Measurements from ENCODE around the gene SAAL1.

The SAAL1 gene

DNA sequence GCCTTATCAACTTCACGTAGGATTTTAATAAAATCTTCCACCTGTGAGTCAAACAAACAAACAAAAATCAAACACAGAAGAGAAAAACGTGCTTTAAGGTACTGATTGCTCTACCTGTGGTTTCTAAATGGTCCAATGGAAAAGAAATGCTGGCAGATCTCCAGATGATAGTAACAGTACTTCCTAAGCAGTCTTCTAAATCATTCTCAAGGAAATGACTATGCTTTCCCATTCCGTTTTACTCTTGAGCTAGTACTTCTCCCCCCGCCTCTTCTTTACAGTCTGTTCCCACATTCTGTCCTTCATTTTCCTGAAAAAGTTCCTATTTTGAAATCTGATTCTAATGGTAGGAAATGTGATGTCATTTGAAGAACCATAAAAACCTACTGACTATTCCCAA, 25.4 kb downstream of the SAAL1 start:
- DNase-seq = no peak

DNA sequence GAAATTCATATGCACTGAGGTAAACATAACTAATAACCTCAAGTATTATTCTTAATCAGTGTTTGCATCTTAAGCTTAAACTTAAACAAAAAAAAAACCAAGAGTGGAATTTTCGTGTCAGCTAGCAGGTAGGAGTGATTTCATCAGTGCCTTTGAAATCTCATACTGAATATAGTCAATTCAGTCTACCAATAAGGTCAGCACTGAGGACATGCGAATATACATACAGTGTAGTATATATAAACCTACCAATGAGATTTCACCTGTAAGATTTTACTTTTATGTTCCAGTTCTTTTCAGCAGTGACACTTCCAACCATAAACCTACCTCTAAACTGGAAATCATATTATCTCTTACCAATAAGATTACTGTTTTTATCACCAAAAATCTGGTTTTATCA, 27.0 kb downstream of the SAAL1 start:
- DNase-seq = no peak

DNA sequence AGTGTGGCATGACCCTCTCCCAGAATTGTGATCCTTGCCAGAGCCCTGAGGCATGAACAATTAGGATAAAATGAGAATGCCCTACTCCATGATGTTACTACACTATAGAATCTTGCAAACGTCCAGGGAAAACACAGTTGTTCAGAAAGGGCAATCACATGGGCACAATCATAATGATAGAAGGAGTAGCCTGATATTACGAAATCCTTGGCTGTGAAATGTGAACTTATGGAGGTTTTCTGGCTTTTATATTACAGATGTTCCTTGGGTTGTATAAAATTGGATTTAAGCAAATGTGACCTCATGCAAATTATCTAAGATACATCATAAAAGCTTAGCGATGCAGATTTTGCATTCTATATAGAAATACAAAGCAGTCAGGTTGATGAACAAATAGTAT, 30.4 kb downstream of the SAAL1 start:
- no peak for DNase-seq

DNA sequence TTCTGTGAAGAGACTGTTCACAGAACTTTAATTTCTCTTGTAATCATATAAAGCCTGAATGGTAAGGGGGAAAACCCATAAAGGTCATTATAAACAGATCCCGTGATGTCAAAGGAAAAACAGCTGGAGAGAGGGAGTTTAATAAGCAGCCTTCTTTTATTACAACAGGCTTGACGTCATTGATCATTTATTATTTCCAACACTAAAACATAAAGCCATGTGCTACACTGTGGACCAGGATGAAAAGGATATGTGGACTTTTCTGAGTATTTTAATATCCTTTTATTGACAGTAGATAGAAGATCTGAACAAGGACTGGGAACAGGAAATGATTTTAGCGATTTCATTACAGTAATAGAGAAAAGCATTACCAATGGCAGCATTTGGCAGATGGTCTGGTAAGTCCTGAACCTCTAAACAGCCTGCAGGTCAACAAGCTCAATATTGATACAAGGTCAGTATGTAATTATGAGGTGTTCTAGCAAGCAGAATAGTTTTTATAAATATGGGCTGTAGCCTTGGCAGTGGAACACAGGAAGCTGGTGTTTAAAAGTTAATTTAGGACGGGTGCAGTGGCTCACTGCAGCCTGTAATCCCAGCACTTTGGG, 34.7 kb downstream of the SAAL1 start:
- DNase-seq = no peak

DNA sequence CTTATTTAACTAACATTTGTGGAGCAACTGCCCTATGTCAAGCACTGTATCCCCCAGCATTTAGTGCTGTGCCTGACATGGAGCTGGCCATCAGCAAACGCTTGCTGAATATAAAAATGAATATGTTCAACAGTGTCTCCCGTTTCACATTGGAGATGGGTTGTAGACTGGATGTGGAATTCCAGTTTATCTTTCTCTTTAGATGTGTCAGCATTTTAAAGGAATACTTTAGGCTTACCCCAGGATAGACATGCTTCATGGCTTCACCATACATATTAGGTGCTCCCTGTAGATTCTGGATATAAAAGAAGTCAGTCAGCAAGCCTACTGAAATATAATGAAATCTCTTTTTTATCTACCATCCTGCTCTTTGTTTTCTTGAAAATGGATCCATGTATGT, 38.5 kb downstream of the SAAL1 start:
- no peak for DNase-seq

DNA sequence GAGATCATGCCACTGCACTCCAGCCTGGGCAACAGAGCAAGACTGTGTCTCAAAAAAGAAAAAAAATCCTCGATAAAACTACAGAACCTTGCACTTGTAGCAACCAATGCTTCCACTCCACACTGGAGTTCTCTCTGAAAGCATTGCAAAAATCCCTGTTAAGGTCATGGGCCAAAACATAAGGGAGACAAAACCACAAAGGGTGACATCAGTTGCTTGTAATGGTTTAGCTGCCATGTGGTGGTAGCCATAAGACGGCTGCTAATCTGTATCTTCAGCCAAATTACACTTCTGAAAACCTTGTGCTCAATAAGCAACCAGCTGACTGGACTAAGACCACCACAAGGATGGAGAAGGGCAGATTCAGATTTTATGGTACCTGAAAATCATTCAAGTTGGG, 39.3 kb downstream of the SAAL1 start:
- no peak for DNase-seq

DNA sequence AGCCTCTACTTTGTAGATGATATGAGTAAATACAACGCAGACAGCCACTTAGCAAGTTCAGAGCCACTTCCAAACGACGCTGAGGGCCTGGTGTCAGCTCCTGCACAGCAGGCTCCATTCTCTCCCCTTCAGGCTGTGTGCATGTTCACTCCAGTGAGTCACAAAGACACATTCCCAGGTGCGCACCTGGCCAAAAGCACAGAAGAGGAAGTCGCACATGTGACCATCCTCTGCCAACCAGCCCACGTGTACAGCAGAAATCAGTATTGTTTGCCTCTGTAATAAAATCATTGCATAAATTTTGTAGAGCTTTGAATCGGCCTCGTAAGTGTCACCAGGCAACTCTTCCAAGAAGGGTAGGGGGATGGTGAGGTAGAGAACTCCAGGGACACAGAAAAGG, 40.3 kb downstream of the SAAL1 start:
- no peak for DNase-seq

DNA sequence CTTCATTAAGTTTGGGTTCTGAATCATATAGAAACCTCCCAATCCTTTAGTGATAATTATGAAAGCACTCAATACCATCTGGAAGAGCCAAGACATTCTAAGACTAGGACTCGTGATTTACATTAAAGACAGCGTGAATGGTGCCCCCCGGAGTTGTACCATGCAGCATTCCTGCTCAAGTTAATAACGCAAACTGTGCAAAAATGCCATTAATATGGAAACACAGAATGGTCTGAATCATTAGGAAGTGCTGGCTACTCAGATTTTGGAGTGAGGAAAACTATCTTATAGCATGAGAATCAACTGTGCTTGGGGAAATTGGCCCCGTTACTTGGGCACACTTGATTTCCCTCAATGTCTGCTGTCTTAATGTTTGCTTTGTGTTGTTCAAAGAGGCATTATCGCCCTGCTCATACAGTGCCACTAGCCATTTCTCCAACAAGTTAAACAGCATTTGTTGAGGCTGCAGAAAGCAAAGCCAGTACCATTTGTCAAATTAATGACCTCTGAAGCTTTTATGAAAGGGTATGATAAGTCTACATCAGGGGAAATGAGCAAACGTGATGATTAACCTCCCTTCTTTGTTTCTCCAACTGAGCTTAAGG, 41.3 kb downstream of the SAAL1 start:
- DNase-seq = no peak

DNA sequence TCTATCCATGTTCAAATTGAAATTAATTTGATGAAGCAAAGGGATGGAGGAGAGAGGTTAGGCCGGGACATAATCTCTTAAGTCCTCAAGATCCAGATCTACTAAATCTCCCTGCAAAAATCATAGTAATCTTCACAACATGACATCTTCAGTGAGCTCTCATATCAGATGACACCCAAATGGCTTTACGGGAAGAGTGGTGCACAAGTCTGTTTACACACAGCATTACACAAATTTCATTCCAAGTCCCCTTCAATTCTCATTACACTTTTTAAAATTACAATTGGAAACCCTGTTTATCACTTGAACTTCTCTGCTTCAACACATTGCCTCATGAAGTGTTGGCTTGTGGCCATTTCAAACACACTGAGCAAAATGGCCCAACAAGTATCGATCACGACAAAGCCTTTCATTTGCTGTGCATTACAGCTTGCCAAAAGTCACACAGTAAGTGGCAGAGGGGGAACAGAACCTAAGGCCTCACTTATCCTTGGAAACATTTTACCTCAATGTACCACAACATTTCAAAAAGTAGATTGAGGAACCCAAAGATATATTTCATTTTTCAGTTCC, 41.9 kb downstream of the SAAL1 start:
- no peak for DNase-seq

DNA sequence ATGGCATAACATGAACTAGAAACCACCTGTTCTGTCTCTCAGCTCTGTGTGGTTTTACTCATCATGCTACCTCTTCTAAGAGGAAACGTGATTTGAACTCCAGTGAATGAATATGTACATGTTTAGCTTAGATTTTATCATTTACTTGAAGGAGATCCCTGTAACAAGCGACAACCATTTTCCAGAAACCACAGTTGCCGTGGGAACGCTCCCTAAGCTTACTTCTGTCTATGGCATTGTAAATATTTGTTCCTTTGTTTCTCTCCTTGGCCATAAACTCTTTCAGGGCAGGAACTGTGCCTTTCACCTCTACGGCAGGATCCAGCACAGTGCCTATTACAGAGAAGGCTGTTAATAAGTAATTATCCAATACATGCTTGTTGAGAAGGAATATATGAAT, 42.8 kb downstream of the SAAL1 start:
- DNase-seq = no peak

DNA sequence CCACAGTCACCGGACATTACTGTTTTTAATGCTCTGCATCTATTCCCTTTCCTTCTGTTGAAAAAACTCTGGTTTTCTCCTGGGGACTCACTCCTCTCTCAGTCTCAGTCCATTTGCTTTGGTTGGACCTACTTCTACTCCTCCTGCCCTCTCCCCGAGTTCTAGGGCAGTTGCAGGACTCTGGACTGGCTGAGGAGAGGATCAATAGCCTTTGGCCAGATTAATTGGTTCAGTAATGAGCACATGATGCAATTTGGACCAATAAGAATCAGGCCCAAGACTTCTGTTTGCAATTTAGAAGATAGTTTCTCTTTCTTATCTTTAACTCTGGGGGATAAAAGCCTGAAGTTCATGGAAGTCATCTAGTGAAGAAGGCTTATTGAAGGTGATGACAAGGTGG, 44.5 kb downstream of the SAAL1 start:
- DNase-seq = no peak

DNA sequence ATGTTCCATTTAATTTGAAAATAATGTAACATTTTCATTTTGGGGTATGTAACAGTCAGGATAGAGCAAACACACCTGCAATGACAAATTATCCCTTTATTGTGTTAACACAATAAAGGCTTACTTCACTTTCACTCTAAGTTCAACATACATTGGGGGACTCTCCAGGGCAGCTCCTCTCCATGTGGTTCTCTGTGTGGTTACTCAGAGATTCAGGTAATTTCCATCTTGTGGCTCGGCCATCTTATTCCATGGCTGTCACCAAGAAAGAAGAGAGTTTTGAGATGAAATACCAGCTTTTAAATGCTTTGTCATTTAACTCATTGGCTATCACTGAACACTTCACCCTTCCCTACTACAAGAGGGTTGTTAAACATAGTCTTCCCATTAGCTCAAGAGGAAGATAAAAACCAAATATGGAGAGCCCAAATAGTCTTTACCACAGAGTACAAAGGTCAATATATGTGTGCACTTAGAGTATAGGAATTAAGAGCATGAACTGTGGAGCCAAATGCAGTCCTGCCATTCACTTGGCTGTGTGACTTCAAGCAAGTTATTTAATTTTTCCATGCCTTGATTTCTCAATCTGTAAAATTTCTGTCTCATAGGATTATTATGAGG, 49.2 kb downstream of the SAAL1 start:
- no peak for DNase-seq

DNA sequence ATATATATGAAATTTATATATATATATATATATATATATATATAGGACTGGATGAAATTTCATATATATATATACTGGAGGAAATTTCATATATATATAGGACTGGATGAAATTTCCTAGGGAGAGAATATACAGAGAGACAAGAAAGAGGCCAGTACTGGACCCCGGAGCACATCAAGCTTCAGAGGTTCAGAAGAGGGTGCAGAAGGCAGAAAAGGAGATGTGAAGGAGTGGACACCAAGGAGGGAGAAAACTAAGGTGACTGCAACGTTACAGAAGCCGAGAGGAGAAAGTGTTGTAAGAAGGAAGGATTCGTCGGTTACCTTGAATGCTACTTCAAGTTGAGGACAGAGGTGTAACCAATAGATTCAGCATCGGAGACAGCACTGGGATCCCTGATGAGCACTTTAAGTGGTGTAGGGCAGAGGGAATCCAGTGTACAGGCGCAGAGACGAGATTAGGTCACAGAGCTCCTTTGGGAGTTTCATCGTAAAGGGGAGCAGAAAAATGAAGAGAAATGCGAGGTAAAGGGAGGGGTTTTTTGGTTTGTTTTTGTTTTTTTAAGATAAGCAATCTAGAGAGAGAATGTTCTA, 51.3 kb downstream of the SAAL1 start:
- DNase-seq = no peak

DNA sequence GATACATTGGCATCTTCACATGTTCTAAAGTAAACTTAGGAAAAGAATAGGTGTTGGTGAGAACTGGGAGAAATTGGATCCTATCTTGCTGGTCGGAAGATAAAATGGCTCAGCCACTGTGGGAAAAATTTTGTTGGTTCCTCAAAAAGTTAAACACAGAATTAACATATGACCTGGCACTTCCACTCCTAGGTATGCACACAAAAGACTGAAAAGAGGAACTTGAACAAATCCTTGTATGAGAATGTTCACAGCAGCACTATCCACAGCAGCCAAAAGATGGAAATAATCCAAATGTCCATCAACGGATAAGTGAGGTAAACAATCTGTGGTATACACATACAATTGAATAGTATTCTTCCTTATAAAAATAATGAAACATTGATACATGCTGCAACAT, 55.0 kb downstream of the SAAL1 start:
- peak; percentile 3 to 25 for DNase-seq

DNA sequence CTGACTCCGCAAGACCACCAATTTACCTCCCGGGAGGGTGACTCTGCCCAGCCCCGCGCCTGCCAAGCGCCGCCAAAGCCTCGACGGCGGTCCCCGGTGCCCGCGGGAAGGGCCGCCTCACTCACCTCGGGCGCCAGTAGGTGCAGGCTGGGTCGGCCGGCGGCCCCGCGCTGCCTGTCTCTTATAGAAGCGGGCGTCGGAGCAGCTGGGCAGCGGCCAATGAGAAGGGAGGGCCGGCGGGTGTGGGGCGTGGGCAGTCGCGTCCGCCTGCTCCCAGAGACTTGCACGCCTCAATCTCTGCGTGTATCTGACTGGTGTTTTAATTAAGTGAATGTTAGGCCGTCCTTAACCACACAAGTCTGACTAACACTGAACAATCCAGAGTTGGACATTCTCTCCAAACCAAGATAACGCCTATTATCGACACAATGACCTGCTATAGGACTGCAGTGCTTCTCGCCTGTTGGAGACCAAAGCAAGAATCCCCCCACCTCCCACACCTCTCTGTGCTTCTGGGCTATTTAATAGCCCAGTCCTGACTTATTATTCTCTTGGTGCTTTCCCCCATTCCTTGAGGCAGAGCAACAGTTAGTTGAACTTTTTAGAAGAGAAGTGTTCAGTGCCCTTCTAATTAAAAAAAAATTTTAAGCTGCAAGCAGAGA, 59.6 kb downstream of the SAAL1 start, which contains the start of gene TPH1:
Gene TPH1 (minus strand): TSS at position 154 of the 662 bp plus-strand sequence. CDS start 5,507 bp downstream, outside the sequence.
- DNase-seq = no peak

DNA sequence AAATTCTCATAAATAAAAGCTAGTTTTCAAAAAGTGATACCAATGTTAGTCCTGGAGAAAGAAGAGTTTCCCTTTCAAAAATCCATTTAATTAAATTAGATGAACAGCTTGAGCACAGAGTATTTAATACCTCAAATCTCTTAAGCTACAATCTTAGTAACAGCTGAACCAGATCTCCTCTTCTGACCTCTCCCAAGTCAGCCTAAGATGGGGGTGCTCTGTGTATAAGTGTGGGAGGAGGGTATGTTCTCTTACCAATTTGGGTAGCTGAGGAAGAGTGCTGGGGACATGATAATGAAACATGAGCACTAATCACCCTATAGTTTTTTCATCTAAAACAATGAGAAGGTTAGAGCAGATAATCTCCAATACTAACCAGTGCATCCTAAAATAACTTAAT, 69.4 kb downstream of the SAAL1 start:
- DNase-seq = no peak
